ENCODE measurements around the gene SLC23A2. TPM values are rescaled to one million over a fixed set of nuclear protein-coding genes. Genes with fewer than 3 reads are reported as not detected.

Gene SLC23A2
- total and polyA plus RNA-seq, 4 donors = 9.1 to 48.4 (median 14.7) TPM

DNA sequence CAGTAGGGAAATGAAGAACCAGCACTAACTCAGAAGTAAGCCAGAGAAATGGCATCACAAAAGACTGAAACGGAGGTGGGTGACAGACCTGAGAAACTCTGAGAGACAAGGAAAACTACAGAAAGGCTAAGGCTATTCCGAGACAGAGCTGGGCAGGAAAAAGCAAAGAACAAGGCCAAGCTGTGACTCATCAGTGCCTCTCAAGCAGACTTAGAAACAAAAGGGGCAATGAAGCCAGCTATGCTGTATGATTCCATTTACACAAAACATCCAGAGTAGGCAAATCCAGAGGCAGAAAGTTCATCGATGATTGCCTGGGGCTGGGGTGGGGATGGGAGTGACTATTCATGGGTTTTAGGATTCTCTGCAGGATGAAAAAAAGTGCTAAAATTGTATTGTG lies 50.0 kb downstream of the SLC23A2 start:
- no peak overlapping the region for H3K4me3 ChIP-seq (ENCODE audit: low read depth in 1 of 3, low read length in 3 of 3)
- H3K9ac ChIP-seq (ENCODE audit: low read depth in 1 of 2, low read length in 2 of 2) = no peak overlapping the region
- WGBS = 75% methylated on average over 3 of the region's 3 CpGs
- peak in 1 of 2 donors; percentile 67 for TF ChIP-seq JUND (IDR thresholded peaks at IDR 0.05)
- TF ChIP-seq FOXA2 (IDR thresholded peaks at IDR 0.05) = no peak
- peaks cover 1 to 14% (median 3%) of the 10 kb centered on the region in 4 donors for H3K36me3 ChIP-seq (ENCODE audit: control insufficient read depth in 4 of 4, insufficient read depth in 3 of 4, low read depth in 1 of 4, low read length in 3 of 4)
- H3K9me3 ChIP-seq (ENCODE audit: control insufficient read depth in 4 of 4, low read length in 3 of 4) = no peaks in the 10 kb centered on the region
- no peaks in the 10 kb centered on the region for H3K27me3 ChIP-seq (ENCODE audit: control insufficient read depth in 4 of 4, insufficient read depth in 4 of 4, low read length in 3 of 4)
- H3K4me1 ChIP-seq (ENCODE audit: control insufficient read depth in 4 of 4, insufficient read depth in 4 of 4, low read length in 3 of 4) = peaks cover 3 to 29% (median 18%) of the 10 kb centered on the region in 4 donors
- DNase-seq (ENCODE audit: low spot score) = no peak
- H3K27ac ChIP-seq (ENCODE audit: low read depth in 1 of 2, low read length in 2 of 2) = peak overlapping the region; percentile 83

DNA sequence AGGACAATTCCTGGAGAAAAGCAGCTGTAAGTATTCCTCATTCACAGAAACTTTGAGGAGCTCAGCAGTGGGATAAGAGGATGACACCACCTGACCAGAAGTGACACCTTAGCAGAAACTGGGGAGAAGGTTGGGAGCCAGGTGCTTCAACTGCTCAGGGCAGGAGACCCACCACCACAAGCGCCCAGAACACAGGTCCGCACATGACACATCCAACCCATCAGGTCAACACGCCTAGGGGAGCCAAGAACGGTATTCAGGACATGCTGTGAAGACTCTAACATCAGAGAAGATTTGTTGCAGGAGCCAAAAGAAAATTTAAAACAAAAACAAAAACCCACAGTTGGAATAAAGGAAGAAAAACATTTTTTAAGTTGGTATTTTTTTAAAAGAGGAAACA lies 50.5 kb downstream of the SLC23A2 start:
- DNase-seq (ENCODE audit: low spot score) = no peak
- H3K9me3 ChIP-seq (ENCODE audit: control insufficient read depth in 4 of 4, low read length in 3 of 4) = no peaks in the 10 kb centered on the region
- no peaks in the 10 kb centered on the region for H3K27me3 ChIP-seq (ENCODE audit: control insufficient read depth in 4 of 4, insufficient read depth in 4 of 4, low read length in 3 of 4)
- peaks cover 1 to 14% (median 3%) of the 10 kb centered on the region in 4 donors for H3K36me3 ChIP-seq (ENCODE audit: control insufficient read depth in 4 of 4, insufficient read depth in 3 of 4, low read depth in 1 of 4, low read length in 3 of 4)
- 96% methylated on average over 4 of the region's 4 CpGs for WGBS
- peak overlapping the region; percentile 83 for H3K27ac ChIP-seq (ENCODE audit: low read depth in 1 of 2, low read length in 2 of 2)
- no peak overlapping the region for H3K4me3 ChIP-seq (ENCODE audit: low read depth in 1 of 3, low read length in 3 of 3)
- H3K4me1 ChIP-seq (ENCODE audit: control insufficient read depth in 4 of 4, insufficient read depth in 4 of 4, low read length in 3 of 4) = peaks cover 3 to 29% (median 18%) of the 10 kb centered on the region in 4 donors
- TF ChIP-seq HNF4A (conservative IDR thresholded peaks at IDR 0.05) (no peak), TAF1 (conservative IDR thresholded peaks at IDR 0.05) (no peak), GABPA (IDR thresholded peaks at IDR 0.05 in 1 of 2, conservative IDR thresholded peaks at IDR 0.05 in 1 of 2) (no peak), EGR1 (IDR thresholded peaks at IDR 0.05; ENCODE audit: low read depth in 2 of 2) (no peak), RAD21 (IDR thresholded peaks at IDR 0.05) (no peak), FOXA2 (IDR thresholded peaks at IDR 0.05) (no peak)
- TF ChIP-seq, protein P1, sequence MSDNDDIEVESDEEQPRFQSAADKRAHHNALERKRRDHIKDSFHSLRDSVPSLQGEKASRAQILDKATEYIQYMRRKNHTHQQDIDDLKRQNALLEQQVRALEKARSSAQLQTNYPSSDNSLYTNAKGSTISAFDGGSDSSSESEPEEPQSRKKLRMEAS (IDR thresholded peaks at IDR 0.05) = no peak
- TF ChIP-seq, protein P2, sequence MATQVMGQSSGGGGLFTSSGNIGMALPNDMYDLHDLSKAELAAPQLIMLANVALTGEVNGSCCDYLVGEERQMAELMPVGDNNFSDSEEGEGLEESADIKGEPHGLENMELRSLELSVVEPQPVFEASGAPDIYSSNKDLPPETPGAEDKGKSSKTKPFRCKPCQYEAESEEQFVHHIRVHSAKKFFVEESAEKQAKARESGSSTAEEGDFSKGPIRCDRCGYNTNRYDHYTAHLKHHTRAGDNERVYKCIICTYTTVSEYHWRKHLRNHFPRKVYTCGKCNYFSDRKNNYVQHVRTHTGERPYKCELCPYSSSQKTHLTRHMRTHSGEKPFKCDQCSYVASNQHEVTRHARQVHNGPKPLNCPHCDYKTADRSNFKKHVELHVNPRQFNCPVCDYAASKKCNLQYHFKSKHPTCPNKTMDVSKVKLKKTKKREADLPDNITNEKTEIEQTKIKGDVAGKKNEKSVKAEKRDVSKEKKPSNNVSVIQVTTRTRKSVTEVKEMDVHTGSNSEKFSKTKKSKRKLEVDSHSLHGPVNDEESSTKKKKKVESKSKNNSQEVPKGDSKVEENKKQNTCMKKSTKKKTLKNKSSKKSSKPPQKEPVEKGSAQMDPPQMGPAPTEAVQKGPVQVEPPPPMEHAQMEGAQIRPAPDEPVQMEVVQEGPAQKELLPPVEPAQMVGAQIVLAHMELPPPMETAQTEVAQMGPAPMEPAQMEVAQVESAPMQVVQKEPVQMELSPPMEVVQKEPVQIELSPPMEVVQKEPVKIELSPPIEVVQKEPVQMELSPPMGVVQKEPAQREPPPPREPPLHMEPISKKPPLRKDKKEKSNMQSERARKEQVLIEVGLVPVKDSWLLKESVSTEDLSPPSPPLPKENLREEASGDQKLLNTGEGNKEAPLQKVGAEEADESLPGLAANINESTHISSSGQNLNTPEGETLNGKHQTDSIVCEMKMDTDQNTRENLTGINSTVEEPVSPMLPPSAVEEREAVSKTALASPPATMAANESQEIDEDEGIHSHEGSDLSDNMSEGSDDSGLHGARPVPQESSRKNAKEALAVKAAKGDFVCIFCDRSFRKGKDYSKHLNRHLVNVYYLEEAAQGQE (IDR thresholded peaks at IDR 0.05) = no peak
- TF ChIP-seq, protein P3, sequence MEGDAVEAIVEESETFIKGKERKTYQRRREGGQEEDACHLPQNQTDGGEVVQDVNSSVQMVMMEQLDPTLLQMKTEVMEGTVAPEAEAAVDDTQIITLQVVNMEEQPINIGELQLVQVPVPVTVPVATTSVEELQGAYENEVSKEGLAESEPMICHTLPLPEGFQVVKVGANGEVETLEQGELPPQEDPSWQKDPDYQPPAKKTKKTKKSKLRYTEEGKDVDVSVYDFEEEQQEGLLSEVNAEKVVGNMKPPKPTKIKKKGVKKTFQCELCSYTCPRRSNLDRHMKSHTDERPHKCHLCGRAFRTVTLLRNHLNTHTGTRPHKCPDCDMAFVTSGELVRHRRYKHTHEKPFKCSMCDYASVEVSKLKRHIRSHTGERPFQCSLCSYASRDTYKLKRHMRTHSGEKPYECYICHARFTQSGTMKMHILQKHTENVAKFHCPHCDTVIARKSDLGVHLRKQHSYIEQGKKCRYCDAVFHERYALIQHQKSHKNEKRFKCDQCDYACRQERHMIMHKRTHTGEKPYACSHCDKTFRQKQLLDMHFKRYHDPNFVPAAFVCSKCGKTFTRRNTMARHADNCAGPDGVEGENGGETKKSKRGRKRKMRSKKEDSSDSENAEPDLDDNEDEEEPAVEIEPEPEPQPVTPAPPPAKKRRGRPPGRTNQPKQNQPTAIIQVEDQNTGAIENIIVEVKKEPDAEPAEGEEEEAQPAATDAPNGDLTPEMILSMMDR (IDR thresholded peaks at IDR 0.05; ENCODE audit: low read depth, low read length, missing input control) = no peak
- H3K9ac ChIP-seq (ENCODE audit: low read depth in 1 of 2, low read length in 2 of 2) = no peak overlapping the region

DNA sequence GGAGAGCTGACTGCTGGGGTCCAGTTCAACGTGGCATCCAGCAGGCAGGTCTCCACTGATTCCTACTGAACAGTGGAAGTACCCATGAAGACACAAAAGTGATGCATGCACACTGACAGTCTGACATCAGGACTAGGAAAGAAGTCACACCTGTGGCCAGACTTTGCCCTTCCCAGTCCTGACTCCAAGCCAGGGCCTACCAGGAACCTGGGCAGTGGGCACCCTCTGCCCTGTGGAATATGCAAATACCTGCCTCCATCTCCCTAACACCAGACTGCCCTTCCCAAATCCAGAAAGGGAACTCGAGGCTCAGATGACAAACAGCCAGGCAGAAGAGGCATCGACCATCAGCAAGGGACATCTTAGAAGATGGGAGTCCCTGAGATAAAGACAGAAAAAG lies 50.9 kb downstream of the SLC23A2 start:
- no peak for TF ChIP-seq RAD21 (IDR thresholded peaks at IDR 0.05)
- TF ChIP-seq, protein P3 (IDR thresholded peaks at IDR 0.05; ENCODE audit: low read depth, low read length, missing input control) = no peak
- peak; percentile 66 to 83 for TF ChIP-seq HNF4A (conservative IDR thresholded peaks at IDR 0.05)
- TF ChIP-seq SP1 (IDR thresholded peaks at IDR 0.05) = peak; percentile 63
- TF ChIP-seq, protein P4, sequence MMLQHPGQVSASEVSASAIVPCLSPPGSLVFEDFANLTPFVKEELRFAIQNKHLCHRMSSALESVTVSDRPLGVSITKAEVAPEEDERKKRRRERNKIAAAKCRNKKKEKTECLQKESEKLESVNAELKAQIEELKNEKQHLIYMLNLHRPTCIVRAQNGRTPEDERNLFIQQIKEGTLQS (IDR thresholded peaks at IDR 0.05) = no peak
- TF ChIP-seq HNF4G (IDR thresholded peaks at IDR 0.05) = peak; percentile 42
- TF ChIP-seq, protein P2 (IDR thresholded peaks at IDR 0.05) = no peak
- TF ChIP-seq TAF1 (conservative IDR thresholded peaks at IDR 0.05) = no peak
- TF ChIP-seq RXRA (IDR thresholded peaks at IDR 0.05) = peak in 1 of 2 donors; percentile 11
- WGBS = 40% methylated on average over 3 of the region's 3 CpGs
- Histone ChIP-seq H3K27me3 (ENCODE audit: control insufficient read depth in 4 of 4, insufficient read depth in 4 of 4, low read length in 3 of 4) (no peaks in the 10 kb centered on the region), H3K36me3 (ENCODE audit: control insufficient read depth in 4 of 4, insufficient read depth in 3 of 4, low read depth in 1 of 4, low read length in 3 of 4) (peaks cover 1 to 14% (median 3%) of the 10 kb centered on the region in 4 donors), H3K27ac (ENCODE audit: low read depth in 1 of 2, low read length in 2 of 2) (peak overlapping the region; percentile 83), H3K9ac (ENCODE audit: low read depth in 1 of 2, low read length in 2 of 2) (peak overlapping the region in 1 of 2 donors; percentile 81), H3K9me3 (ENCODE audit: control insufficient read depth in 4 of 4, low read length in 3 of 4) (no peaks in the 10 kb centered on the region), H3K4me3 (ENCODE audit: low read depth in 1 of 3, low read length in 3 of 3) (no peak overlapping the region), H3K4me1 (ENCODE audit: control insufficient read depth in 4 of 4, insufficient read depth in 4 of 4, low read length in 3 of 4) (peaks cover 3 to 29% (median 18%) of the 10 kb centered on the region in 4 donors)
- DNase-seq (ENCODE audit: low spot score) = no peak

All from liver (tissue), 9 donors.